ENCODE results near the gene SUPT7L.

DNA sequence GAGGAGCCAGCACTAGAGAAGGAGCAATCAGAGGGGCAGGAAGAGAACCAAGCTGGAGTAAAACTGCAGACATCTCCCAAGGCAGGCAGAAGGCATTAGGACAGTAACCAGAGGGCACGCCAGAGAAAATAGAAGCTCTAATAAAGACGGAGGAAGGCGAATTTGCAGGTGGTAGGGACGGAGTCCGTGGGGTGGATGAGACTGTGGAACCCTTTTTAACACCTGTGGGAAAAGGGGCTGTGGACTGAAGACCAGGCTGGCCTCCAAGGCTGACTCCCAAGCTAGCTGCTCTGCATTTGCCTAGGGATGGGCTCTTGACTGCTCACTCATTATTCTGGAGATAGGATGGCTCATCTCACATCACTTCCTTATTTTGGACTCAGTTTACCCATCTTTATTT is 49.8 kb upstream of the SUPT7L start:
- TF ChIP-seq, protein P1, sequence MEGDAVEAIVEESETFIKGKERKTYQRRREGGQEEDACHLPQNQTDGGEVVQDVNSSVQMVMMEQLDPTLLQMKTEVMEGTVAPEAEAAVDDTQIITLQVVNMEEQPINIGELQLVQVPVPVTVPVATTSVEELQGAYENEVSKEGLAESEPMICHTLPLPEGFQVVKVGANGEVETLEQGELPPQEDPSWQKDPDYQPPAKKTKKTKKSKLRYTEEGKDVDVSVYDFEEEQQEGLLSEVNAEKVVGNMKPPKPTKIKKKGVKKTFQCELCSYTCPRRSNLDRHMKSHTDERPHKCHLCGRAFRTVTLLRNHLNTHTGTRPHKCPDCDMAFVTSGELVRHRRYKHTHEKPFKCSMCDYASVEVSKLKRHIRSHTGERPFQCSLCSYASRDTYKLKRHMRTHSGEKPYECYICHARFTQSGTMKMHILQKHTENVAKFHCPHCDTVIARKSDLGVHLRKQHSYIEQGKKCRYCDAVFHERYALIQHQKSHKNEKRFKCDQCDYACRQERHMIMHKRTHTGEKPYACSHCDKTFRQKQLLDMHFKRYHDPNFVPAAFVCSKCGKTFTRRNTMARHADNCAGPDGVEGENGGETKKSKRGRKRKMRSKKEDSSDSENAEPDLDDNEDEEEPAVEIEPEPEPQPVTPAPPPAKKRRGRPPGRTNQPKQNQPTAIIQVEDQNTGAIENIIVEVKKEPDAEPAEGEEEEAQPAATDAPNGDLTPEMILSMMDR (IDR thresholded peaks at IDR 0.05): no peak
- no peak for TF ChIP-seq POLR2A (IDR thresholded peaks at IDR 0.05)

Measured in right lobe of liver (tissue), 4 donors.